IPS-NIHi7 (cell line): ENCODE results near the gene AGER.
"Not testable (repeated sequence)": the region's sequence is repeated elsewhere in the genome, so short reads cannot be mapped to it uniquely, and the experiment has no call there.

Source experiments
- DNase-seq: peaks from one replicate; pipeline ENCODE4 v3.0.0; 2012; ENCODE audit warnings: mixed read lengths; ENCODE audit errors: extremely low spot score

The AGER gene

DNA sequence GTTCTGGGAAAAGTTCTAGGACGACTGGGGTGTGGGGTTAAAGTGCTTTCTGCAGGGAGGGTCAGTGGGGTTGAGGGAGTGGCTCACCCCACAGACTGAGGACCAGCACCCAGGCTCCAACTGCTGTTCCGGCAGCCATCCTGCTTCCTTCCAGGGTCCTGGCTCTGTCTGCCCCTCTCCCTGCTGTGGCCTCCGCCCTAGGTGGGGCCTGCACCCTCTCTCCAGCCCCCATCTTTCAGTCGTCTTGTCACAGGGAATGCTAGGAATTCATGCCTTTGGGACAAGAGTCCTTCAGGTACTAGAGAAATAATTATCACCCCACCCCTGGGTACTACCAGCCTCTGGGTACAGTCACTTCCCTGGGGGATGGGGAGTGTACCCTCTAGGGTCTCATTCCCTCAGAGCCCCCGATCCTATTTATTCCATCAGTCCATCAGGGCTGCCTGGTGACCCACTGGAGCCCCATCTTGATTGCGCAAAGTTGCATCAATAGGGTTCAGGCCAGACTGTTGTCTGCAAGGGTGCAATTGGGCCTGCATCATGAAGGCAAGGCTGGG, at the start of gene AGER:
Gene AGER (minus strand): TSS at position 170 of the 557 bp plus-strand sequence. CDS start 31 bp downstream, at position 139.
- DNase-seq: no peak

- no peak for DNase-seq
Observed at GRCh38 chr6:32226434-32226833, 42.4 kb upstream of the AGER start.

GRCh38 chr6:32224696-32225095, 40.6 kb upstream of the AGER start:
- DNase-seq: no peak

GRCh38 chr6:32223258-32224235, 39.5 kb upstream of the AGER start, which contains the start of gene NOTCH4:
TSS of gene NOTCH4 (minus strand) at chr6:32224067. CDS start at chr6:32223928, 139 bp downstream.
- no peak for DNase-seq

GRCh38 chr6:32222333-32223230, 38.5 kb upstream of the AGER start:
- DNase-seq: no peak

DNA sequence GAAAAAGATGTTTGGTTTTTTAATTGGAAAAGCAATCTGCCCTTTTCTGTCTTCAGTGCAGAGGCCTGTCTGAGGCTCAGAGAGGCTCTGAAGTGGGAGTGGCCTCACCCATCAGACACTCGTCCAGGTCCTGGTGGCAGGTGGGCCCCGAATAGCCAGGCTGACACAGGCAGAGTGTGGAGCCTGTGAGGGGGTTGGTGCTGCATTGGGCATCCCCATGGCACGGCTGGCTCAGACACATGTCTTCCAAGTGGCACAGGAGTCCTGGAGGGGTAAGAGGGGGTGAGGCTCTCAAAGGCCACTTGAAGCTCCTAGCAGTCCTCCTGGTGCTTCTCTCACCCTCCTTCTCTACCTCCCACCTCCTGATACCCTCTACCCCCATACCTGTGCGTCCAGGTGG, 36.0 kb upstream of the AGER start:
- no peak for DNase-seq

DNA sequence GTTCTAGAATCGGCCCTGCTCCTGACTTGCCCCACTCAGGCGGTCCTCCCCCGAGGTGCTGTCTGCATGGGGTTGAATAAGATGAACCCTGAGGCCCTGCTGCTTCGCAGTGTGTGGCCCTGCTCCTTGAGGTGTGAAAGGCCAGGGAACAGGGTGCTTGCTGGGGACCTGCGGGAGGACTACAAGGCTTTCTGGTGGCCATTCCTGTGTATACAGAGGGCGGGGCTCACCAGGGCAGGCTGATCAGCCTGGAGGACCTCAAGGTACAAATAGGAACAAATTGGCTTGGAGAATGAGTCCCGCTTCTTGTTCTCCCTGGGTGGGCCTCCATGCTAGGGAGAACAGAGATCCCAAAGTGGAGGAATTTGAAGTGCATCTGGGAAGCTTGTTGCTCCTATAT, 34.1 kb upstream of the AGER start:
- DNase-seq: no peak

DNA sequence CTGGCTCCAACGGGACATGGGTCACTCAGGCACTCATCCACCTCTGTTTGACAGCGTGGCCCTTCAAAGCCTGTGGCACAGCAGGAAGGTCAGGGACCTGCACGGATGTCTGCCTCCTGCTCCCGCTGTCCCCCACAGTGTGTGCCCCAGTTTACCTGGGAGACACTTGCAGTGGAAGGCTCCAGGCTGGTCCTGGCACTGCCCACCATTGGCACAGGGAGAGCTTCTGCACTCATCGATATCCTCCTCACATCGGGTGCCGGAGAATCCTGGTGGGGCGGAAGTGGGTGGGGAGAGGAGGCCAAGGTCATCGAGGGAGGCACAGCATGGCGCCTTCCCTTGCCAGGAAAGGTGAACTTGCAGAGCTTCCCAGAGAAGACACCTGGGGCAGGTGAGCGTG, 32.9 kb upstream of the AGER start:
- no peak for DNase-seq

DNA sequence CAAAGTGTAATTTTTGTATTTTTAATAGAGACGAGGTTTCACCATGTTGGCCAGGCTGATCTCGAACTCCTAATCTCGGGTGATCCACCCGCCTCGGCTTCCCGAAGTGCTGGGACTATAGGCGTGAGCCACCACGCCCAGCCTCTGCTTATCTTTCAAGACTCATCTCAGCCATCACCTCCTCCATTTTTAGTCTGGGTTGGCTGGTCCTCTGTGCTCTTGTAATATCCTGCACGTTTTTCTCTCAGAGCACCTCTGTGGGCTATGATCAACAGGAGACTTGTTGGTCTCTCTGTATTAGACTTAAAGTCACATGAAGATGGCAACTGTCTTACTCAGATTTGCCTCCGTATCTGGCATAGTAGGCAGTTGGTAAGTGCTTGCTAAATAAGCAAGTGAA, 32.2 kb upstream of the AGER start:
- no peak for DNase-seq

DNA sequence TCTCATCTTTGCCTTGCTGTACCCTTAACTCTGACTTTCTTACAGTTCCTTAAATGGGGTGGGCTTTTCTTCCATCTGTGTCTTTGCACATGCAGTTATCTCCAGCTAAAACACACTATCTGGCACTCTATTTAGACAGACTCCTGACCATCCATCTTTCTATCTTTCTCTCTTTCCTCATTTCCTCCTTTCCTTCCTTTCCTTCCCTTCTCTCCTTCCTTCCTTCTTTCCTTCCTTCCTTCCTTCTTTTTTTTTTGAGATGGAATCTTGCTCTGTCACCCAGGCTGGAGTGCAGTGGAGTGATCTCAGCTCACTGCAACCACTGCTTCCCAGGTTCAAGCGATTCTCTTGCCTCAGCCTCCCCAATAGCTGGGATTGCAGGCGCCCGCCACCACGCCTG, 31.6 kb upstream of the AGER start:
- no peak for DNase-seq

GRCh38 chr6:32214126-32214525, 30.1 kb upstream of the AGER start:
- DNase-seq: no peak

GRCh38 chr6:32213649-32214048, 29.6 kb upstream of the AGER start:
- DNase-seq: no peak

- no peak for DNase-seq
Observed at GRCh38 chr6:32212076-32212760, 28.2 kb upstream of the AGER start.

- not testable (repeated sequence) for DNase-seq
Observed at GRCh38 chr6:32211432-32211831, 27.4 kb upstream of the AGER start.

DNA sequence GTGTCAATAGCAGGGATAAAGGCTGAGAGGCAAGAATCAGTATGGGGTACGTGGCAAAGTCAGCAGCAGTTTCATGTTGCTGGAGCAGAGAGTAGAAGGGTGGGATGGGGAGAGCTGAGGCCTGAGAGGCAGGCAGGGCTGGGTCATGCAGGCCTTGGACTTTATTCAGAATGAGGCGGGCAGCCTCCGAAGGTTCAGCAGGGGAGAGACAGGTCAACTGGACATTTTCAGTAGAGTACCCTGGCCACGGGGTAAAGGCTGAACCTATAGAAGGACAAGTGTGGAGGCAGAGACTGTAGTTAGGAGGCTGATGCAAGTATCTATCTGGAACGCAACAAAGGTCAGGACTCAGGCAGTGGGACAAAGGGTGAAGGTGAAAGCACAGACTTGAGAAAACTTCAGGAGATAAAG, 26.1 kb upstream of the AGER start:
- no peak for DNase-seq

GRCh38 chr6:32208996-32209395, 24.9 kb upstream of the AGER start:
- DNase-seq: no peak

GRCh38 chr6:32204268-32204715, 20.2 kb upstream of the AGER start:
- DNase-seq: no peak

DNA sequence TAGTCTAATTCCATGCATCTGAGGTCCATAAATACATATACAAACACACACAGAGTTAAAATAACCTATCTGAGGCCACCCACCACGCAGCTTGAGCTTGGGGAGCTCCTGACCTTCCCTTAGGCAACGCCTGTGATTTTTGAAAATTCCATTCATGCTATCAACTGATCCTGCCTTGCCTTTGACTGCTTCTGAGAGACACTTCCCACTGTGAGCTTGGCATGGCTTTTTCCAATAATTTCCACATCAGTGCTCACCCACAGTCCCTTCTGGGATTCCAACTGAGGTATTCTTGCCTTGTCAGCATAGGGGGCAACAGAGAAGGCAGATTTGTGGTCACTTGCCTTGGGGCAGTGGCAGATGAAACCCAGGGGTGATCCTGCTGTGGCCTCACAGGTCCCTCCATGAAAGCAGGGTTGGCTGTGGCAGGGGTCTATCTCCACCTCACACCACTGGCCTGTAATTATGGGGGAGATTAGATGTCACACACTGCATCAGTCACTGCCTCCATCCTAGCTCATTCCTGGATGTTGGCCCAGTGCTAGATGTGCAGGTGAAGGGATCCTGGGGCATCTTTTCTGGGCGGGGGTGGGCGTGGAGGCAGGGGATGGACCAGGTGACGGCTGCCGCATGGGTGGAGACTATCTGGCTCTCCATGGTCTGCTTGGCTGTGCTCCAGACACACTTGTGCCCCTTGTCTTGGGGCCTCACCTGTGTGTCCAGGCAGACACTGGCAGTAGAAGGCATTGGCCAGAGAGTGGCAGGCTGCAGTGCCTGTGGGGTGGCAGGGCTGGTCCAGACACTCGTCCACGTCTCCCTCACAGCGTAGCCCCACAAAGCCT, 19.6 kb upstream of the AGER start:
- no peak for DNase-seq

DNA sequence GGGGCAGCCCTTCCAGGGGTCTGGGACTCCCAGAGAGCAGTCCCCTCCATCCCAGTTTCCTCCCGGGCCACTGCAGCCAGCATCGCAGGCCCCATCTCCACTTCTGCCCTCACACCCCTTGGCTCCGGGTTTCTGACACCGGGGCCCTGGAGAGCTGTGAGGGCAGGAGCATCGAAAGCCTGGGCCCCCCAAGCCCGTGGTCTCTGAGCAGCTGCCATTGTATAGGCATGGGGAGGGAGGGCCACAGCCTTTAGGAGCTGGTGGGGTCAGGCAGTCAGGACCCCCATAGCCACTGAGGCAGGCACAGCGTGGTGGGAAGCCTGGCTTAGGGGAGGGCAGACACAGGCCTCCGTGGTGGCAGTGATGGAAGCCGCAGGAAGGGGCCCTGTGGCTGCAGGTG, 18.1 kb upstream of the AGER start:
- DNase-seq: no peak

GRCh38 chr6:32200711-32201475, 16.8 kb upstream of the AGER start:
- DNase-seq: no peak
